Transverse colon (tissue), 3 donors: ENCODE data around the gene PPP1R3D.
"Not testable (repeated sequence)": the region's sequence is repeated elsewhere in the genome, so short reads cannot be mapped to it uniquely, and the experiment has no call there.

Experiments used
- CTCF ChIP-seq, 5 experiments: fragments of 200-600 bp in 3 of 5; fragments of 450-650 bp in 2 of 5; sonication (generic) in 3 of 5; IDR thresholded peaks; 1 replicate in 2 of 5; 2 replicates in 3 of 5; pipeline ENCODE4 v1.5.1; 2016 to 2017; ENCODE audit warnings: antibody characterized with exemption in 5 of 5, inconsistent platforms in 3 of 5, mild to moderate bottlenecking in 2 of 5, moderate library complexity in 1 of 5
- POLR2A ChIP-seq: fragments of 450-650 bp; IDR thresholded peaks from one replicate; pipeline ENCODE4 v1.6.1; 2016; ENCODE audit warnings: antibody characterized with exemption, mild to moderate bottlenecking, moderate library complexity

- not testable (repeated sequence) for TF ChIP-seq POLR2A; CTCF (IDR thresholded peaks at IDR 0.05)
Measured at GRCh38 chr20:59957568-59957967, 17.5 kb upstream of the PPP1R3D start.
